ENCODE data around the gene CEBPA.

CEBPA gene

GRCh38 chr19:33334271-33334670 lies 31.9 kb upstream of the CEBPA start:
- TF ChIP-seq CTCF (IDR thresholded peaks at IDR 0.05; ENCODE audit: low read depth, low read length) = no peak
- DNase-seq (ENCODE audit: extremely low read depth, low read depth) = no peak

GRCh38 chr19:33333642-33334041 lies 31.3 kb upstream of the CEBPA start:
- no peak for TF ChIP-seq CTCF (IDR thresholded peaks at IDR 0.05; ENCODE audit: low read depth, low read length)

GRCh38 chr19:33333151-33333550 lies 30.8 kb upstream of the CEBPA start:
- no peak for DNase-seq (ENCODE audit: extremely low read depth, low read depth)
- no peak for TF ChIP-seq CTCF (IDR thresholded peaks at IDR 0.05; ENCODE audit: low read depth, low read length)

More at GRCh38 chr19:33333642-33334041, 31.3 kb upstream of the CEBPA start:
- no peak for DNase-seq (ENCODE audit: extremely low read depth, low read depth)

- DNase-seq (ENCODE audit: extremely low read depth, low read depth) = no peak
- TF ChIP-seq CTCF (IDR thresholded peaks at IDR 0.05; ENCODE audit: low read depth, low read length) = no peak
Measured at GRCh38 chr19:33332248-33332647, 29.9 kb upstream of the CEBPA start.

GRCh38 chr19:33329736-33330135 lies 27.4 kb upstream of the CEBPA start:
- no peak for TF ChIP-seq CTCF (IDR thresholded peaks at IDR 0.05; ENCODE audit: low read depth, low read length)
- no peak for DNase-seq (ENCODE audit: extremely low read depth, low read depth)

- no peak for DNase-seq (ENCODE audit: extremely low read depth, low read depth)
- TF ChIP-seq CTCF (IDR thresholded peaks at IDR 0.05; ENCODE audit: low read depth, low read length) = no peak
Measured at GRCh38 chr19:33329060-33329459, 26.7 kb upstream of the CEBPA start.

- no peak for DNase-seq (ENCODE audit: extremely low read depth, low read depth)
- no peak for TF ChIP-seq CTCF (IDR thresholded peaks at IDR 0.05; ENCODE audit: low read depth, low read length)
Measured at GRCh38 chr19:33325920-33326319, 23.6 kb upstream of the CEBPA start.
